Measurements from ENCODE around the gene PPM1E. TPM values are rescaled to one million over a fixed set of nuclear protein-coding genes. Genes with fewer than 3 reads are reported as not detected.

The PPM1E gene
- total RNA-seq, 1 experiment from 2014 or later, result 7.1 TPM

GRCh38 chr17:58759522-58759921, 3.9 kb downstream of the PPM1E start:
- H3K36me3 Mint-ChIP-seq (ENCODE audit: insufficient read depth in 1 of 3, low read depth in 3 of 3), result no peaks in the 10 kb centered on the region; a peak in 1 of 7 replicates

More at GRCh38 chr17:58759522-58759921, 3.9 kb downstream of the PPM1E start:
- no peak overlapping the region for H3K23ac ChIP-seq (ENCODE audit: insufficient read length, low read depth, low read length)
- no peak overlapping the region for H2BK15ac ChIP-seq (ENCODE audit: low read depth, low read length)
- H3K79me1 ChIP-seq (ENCODE audit: insufficient read depth, low read depth, low read length, poor library complexity, severe bottlenecking), result peaks cover 4% of the 10 kb centered on the region
- H3K4me1 Mint-ChIP-seq, result peaks cover 10 to 13% of the 10 kb centered on the region in 2 experiments
- no peaks in the 10 kb centered on the region for H4K20me1 ChIP-seq (ENCODE audit: control insufficient read depth, insufficient read depth, insufficient read length)
- WGBS (ENCODE audit: extremely low coverage, insufficient read length, low lambda C conversion rate), result no CpG with 5 or more reads among the region's 2 CpGs
- no peak overlapping the region for H4K5ac ChIP-seq (ENCODE audit: insufficient read length, low read depth, low read length)
- H3K9me3 Mint-ChIP-seq, result no peaks in the 10 kb centered on the region
- no peak overlapping the region for H2BK120ac ChIP-seq (ENCODE audit: low read depth, low read length, poor library complexity, severe bottlenecking)
- no peak overlapping the region for H3K56ac ChIP-seq (ENCODE audit: insufficient read length, low read depth, low read length)
- H3K14ac ChIP-seq (ENCODE audit: insufficient read depth, low read length), result no peak overlapping the region
- H4K91ac ChIP-seq (ENCODE audit: insufficient read length, low read depth, low read length), result no peak overlapping the region
- peaks cover 7% of the 10 kb centered on the region for H3K23me2 ChIP-seq (ENCODE audit: insufficient read length, low read depth, low read length, poor library complexity, severe bottlenecking)
- DNase-seq, result no peak
- H3K4ac ChIP-seq (ENCODE audit: low read depth, low read length), result no peak overlapping the region
- peaks cover 25% of the 10 kb centered on the region for H3K27me3 Mint-ChIP-seq (ENCODE audit: low read depth)
- no peak overlapping the region for H3K27ac ChIP-seq (ENCODE audit: insufficient read length, low read depth, low read length)
- H3K27me3 ChIP-seq (ENCODE audit: insufficient read depth, low read length), result no peaks in the 10 kb centered on the region
- TF ChIP-seq CTCF (conservative IDR thresholded peaks at IDR 0.05), result no peak
- no peak overlapping the region for H2AFZ ChIP-seq (ENCODE audit: low read length)
- no peak overlapping the region for H3K4me3 Mint-ChIP-seq
- H2AK5ac ChIP-seq (ENCODE audit: insufficient read length, low read length), result no peak overlapping the region
- H3K79me2 ChIP-seq (ENCODE audit: insufficient read depth, low read length), result no peaks in the 10 kb centered on the region
- H4K8ac ChIP-seq (replicated peaks; ENCODE audit: insufficient read length, low read depth, low read length), result no peak overlapping the region
- no peak overlapping the region for H3K9ac ChIP-seq (ENCODE audit: extremely low read depth, insufficient read length, low read length)
- H3K27ac Mint-ChIP-seq, result no peak overlapping the region
- H2BK5ac ChIP-seq (ENCODE audit: insufficient read length, low read length), result no peak overlapping the region
- no peaks in the 10 kb centered on the region; the same call in 1 of the 2 replicates for H3K4me1 ChIP-seq (ENCODE audit: insufficient read depth, low read length)
- no peak overlapping the region for H2BK20ac ChIP-seq (ENCODE audit: low read depth, low read length, poor library complexity, severe bottlenecking)
- H3K4me2 ChIP-seq (ENCODE audit: insufficient read depth, insufficient read length, low read length), result no peak overlapping the region
- no peak overlapping the region for H3K18ac ChIP-seq (ENCODE audit: insufficient read length, low read depth, low read length)
- H3T11ph ChIP-seq (ENCODE audit: low read length), result no peak overlapping the region
- H3K9me3 ChIP-seq (ENCODE audit: control insufficient read depth, low read depth, low read length), result no peaks in the 10 kb centered on the region
- no peak overlapping the region for H2BK12ac ChIP-seq (ENCODE audit: insufficient read length, low read depth, low read length)

All from H9 (cell line).